ENCODE data around the gene AKT1. TPM values are rescaled to one million over a fixed set of nuclear protein-coding genes. Genes with fewer than 3 reads are reported as not detected.
A peak's percentile ranks its signal among the peaks of the same experiment; 100 is the strongest.

AKT1 gene
- total and polyA plus RNA-seq, 2 of the 13 experiments (the other 11 are each of a cell fraction or from before 2014, with no cell fraction given) = 96.2 to 116 TPM

DNA sequence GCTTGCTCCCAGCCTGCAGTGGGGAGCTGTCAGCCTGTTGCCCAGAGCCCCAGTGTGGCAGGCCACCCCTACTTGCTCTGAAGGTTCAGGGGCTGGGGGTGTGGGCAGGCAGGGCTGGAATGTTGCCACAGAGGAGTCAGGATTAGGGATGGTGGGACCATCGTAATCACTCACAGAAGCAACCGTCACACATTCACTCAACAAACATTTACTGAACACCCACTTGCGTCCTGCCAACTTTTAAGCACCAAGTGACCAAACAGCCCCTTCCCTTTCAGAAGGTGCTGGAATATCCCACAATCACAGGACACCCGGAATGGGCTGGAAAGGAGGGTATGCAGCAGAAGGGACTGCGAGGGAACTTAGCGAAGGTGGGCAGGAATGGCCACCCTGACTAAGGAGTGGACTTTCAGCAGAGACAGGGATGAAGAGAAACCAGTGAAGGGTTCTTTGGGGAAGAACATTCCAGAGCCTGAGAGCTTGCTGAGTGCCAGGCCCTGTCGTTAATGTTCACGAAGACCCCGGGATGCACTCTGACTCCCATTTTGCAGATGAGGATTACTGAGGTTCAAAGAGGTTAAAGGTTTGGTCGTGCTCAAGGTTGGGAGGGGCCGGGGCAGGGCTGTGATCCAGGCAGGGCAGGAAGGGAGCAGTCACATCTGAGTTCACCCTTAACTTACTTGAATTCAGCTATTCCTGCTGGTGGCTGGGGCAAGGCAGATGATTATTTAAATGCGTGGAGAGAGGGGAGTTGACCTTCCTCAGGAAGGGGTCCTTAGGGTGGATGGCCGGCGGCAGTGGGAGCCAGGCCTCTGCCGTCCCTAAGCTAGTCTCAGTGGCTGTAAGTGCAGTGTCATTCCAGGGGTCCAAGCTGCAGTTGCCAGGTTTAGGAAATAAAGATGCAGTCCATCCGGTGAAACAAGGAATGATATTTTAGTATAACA lies 3.0 kb upstream of the AKT1 start (continued):
- TF ChIP-seq ZNF704 (CRISPR knock-in tag; IDR thresholded peaks at IDR 0.05; ENCODE audit: borderline replicate concordance) (0 out of 2 replicates have a peak, but pooled peaks have one; percentile 2), ZBTB3 (CRISPR knock-in tag; IDR thresholded peaks at IDR 0.05; ENCODE audit: borderline replicate concordance, low read depth) (no peak), MEF2D (CRISPR knock-in tag; IDR thresholded peaks at IDR 0.05) (no peak), ZNF616 (CRISPR knock-in tag; IDR thresholded peaks at IDR 0.05; ENCODE audit: low read depth) (no peak), GATA4 (IDR thresholded peaks at IDR 0.05; ENCODE audit: borderline replicate concordance, low read depth) (0 out of 2 replicates have a peak, but pooled peaks have one; percentile 13), HIVEP1 (CRISPR knock-in tag; IDR thresholded peaks at IDR 0.05) (no peak), PHB2 (IDR thresholded peaks at IDR 0.05; ENCODE audit: partially characterized antibody) (no peak), ZC3H13 (CRISPR knock-in tag; IDR thresholded peaks at IDR 0.05) (no peak), THAP8 (CRISPR knock-in tag; IDR thresholded peaks at IDR 0.05; ENCODE audit: borderline replicate concordance) (no peak), ZNF543 (CRISPR knock-in tag; IDR thresholded peaks at IDR 0.05) (no peak), ZBTB7A (CRISPR knock-in tag; IDR thresholded peaks at IDR 0.05) (no peak), AGO2 (optimal IDR thresholded peaks at IDR 0.05; ENCODE audit: low read depth, low read length) (no peak), ZSCAN21 (CRISPR knock-in tag; IDR thresholded peaks at IDR 0.05; ENCODE audit: borderline replicate concordance) (peak; percentile 64; the same call in 1 of the 2 replicates), ZNF629 (CRISPR knock-in tag; conservative IDR thresholded peaks at IDR 0.05) (peak; percentile 94), ZNF251 (CRISPR knock-in tag; IDR thresholded peaks at IDR 0.05) (no peak), ZNF7 (CRISPR knock-in tag; IDR thresholded peaks at IDR 0.05) (peak; percentile 48; the same call in 1 of the 2 replicates), ZNF746 (CRISPR knock-in tag; IDR thresholded peaks at IDR 0.05) (no peak), BORCS8-MEF2B (CRISPR knock-in tag; IDR thresholded peaks at IDR 0.05) (no peak), FOXK1 (CRISPR knock-in tag; IDR thresholded peaks at IDR 0.05; ENCODE audit: borderline replicate concordance, low read depth) (no peak), RCOR2 (CRISPR knock-in tag; IDR thresholded peaks at IDR 0.05) (no peak), ZNF331 (CRISPR knock-in tag; IDR thresholded peaks at IDR 0.05) (no peak), MTA1 (CRISPR knock-in tag; IDR thresholded peaks at IDR 0.05; ENCODE audit: borderline replicate concordance) (no peak), CBX2 (IDR thresholded peaks at IDR 0.05; ENCODE audit: low read depth, low read length) (no peak), CBX2 (CRISPR knock-in tag; IDR thresholded peaks at IDR 0.05; ENCODE audit: low read depth) (no peak), ZNF577 (CRISPR knock-in tag; IDR thresholded peaks at IDR 0.05; ENCODE audit: borderline replicate concordance, low read depth) (no peak), ZNF510 (CRISPR knock-in tag; IDR thresholded peaks at IDR 0.05; ENCODE audit: low read depth) (no peak)
- TF ChIP-seq, protein P1, sequence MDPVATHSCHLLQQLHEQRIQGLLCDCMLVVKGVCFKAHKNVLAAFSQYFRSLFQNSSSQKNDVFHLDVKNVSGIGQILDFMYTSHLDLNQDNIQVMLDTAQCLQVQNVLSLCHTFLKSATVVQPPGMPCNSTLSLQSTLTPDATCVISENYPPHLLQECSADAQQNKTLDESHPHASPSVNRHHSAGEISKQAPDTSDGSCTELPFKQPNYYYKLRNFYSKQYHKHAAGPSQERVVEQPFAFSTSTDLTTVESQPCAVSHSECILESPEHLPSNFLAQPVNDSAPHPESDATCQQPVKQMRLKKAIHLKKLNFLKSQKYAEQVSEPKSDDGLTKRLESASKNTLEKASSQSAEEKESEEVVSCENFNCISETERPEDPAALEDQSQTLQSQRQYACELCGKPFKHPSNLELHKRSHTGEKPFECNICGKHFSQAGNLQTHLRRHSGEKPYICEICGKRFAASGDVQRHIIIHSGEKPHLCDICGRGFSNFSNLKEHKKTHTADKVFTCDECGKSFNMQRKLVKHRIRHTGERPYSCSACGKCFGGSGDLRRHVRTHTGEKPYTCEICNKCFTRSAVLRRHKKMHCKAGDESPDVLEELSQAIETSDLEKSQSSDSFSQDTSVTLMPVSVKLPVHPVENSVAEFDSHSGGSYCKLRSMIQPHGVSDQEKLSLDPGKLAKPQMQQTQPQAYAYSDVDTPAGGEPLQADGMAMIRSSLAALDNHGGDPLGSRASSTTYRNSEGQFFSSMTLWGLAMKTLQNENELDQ (CRISPR knock-in tag; IDR thresholded peaks at IDR 0.05; ENCODE audit: borderline replicate concordance) = no peak
